ENCODE measurements around the gene A4GALT. TPM values are rescaled to one million over a fixed set of nuclear protein-coding genes. Genes with fewer than 3 reads are reported as not detected.

Gene A4GALT
- total RNA-seq, 1 experiment from 2014 or later = 22.1 TPM

DNA sequence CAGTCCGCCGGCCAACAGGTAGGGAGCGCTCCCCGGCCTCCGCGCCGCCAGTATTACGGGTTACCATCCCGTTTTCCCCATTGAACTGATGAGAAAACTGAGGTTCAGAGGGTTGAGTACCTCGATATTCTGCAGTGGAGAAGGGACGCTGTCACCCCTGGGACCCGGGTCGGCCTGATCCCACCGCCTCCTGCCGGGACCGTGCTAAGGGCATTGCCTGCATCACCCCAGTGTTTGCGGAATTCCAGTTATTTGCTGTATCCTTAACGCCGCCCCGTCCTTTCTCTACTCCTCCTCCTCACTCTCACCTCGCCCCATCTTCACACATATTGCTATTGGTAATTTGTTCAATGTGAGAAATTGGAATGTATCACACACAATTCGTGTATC lies 370 bp upstream of the A4GALT start (continued):
- TF ChIP-seq, protein P1, sequence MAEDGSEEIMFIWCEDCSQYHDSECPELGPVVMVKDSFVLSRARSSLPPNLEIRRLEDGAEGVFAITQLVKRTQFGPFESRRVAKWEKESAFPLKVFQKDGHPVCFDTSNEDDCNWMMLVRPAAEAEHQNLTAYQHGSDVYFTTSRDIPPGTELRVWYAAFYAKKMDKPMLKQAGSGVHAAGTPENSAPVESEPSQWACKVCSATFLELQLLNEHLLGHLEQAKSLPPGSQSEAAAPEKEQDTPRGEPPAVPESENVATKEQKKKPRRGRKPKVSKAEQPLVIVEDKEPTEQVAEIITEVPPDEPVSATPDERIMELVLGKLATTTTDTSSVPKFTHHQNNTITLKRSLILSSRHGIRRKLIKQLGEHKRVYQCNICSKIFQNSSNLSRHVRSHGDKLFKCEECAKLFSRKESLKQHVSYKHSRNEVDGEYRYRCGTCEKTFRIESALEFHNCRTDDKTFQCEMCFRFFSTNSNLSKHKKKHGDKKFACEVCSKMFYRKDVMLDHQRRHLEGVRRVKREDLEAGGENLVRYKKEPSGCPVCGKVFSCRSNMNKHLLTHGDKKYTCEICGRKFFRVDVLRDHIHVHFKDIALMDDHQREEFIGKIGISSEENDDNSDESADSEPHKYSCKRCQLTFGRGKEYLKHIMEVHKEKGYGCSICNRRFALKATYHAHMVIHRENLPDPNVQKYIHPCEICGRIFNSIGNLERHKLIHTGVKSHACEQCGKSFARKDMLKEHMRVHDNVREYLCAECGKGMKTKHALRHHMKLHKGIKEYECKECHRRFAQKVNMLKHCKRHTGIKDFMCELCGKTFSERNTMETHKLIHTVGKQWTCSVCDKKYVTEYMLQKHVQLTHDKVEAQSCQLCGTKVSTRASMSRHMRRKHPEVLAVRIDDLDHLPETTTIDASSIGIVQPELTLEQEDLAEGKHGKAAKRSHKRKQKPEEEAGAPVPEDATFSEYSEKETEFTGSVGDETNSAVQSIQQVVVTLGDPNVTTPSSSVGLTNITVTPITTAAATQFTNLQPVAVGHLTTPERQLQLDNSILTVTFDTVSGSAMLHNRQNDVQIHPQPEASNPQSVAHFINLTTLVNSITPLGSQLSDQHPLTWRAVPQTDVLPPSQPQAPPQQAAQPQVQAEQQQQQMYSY (CRISPR knock-in tag; IDR thresholded peaks at IDR 0.05) = no peak
- no peak for TF ChIP-seq KAT7 (CRISPR knock-in tag; IDR thresholded peaks at IDR 0.05; ENCODE audit: borderline replicate concordance)
- TF ChIP-seq, protein P2, sequence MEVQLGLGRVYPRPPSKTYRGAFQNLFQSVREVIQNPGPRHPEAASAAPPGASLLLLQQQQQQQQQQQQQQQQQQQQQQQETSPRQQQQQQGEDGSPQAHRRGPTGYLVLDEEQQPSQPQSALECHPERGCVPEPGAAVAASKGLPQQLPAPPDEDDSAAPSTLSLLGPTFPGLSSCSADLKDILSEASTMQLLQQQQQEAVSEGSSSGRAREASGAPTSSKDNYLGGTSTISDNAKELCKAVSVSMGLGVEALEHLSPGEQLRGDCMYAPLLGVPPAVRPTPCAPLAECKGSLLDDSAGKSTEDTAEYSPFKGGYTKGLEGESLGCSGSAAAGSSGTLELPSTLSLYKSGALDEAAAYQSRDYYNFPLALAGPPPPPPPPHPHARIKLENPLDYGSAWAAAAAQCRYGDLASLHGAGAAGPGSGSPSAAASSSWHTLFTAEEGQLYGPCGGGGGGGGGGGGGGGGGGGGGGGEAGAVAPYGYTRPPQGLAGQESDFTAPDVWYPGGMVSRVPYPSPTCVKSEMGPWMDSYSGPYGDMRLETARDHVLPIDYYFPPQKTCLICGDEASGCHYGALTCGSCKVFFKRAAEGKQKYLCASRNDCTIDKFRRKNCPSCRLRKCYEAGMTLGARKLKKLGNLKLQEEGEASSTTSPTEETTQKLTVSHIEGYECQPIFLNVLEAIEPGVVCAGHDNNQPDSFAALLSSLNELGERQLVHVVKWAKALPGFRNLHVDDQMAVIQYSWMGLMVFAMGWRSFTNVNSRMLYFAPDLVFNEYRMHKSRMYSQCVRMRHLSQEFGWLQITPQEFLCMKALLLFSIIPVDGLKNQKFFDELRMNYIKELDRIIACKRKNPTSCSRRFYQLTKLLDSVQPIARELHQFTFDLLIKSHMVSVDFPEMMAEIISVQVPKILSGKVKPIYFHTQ (CRISPR knock-in tag; IDR thresholded peaks at IDR 0.05) = no peak
- TF ChIP-seq ZNF671 (CRISPR knock-in tag; IDR thresholded peaks at IDR 0.05) = no peak
- TF ChIP-seq ZNF138 (CRISPR knock-in tag; conservative IDR thresholded peaks at IDR 0.05) = no peak

- peak; percentile 40 for ATAC-seq
- H3K4me1 Mint-ChIP-seq = peaks cover 43% of the 10 kb centered on the region
- peak; percentile 50 for DNase-seq (ENCODE audit: low spot score)
- no peak overlapping the region for H3K27ac Mint-ChIP-seq
- peak overlapping the region; percentile 70 for H3K4me3 Mint-ChIP-seq
- H3K36me3 Mint-ChIP-seq = no peaks in the 10 kb centered on the region
- no peaks in the 10 kb centered on the region for H3K9me3 Mint-ChIP-seq
- CTCF ChIA-PET = interaction anchor here (0.7 to 2.2 kb wide), 3 partner anchors 87 to 508 kb away, joined by 3 to 5 read pairs (median 3); no protein-coding TSS in a partner anchor
- peaks cover 50% of the 10 kb centered on the region for H3K27me3 Mint-ChIP-seq (ENCODE audit: low read depth)
- POLR2A ChIA-PET = no interaction called here
- TF ChIP-seq ZBTB21 (CRISPR knock-in tag; IDR thresholded peaks at IDR 0.05; ENCODE audit: borderline replicate concordance) (no peak), ATF3 (CRISPR knock-in tag; conservative IDR thresholded peaks at IDR 0.05) (no peak), JUN (CRISPR knock-in tag; IDR thresholded peaks at IDR 0.05) (no peak), MXD4 (CRISPR knock-in tag; IDR thresholded peaks at IDR 0.05; ENCODE audit: borderline replicate concordance) (no peak), PRRX2 (CRISPR knock-in tag; IDR thresholded peaks at IDR 0.05) (no peak), ZNF317 (CRISPR knock-in tag; IDR thresholded peaks at IDR 0.05; ENCODE audit: borderline replicate concordance, low read depth) (no peak), EMX1 (CRISPR knock-in tag; IDR thresholded peaks at IDR 0.05) (no peak), CBFB (CRISPR knock-in tag; IDR thresholded peaks at IDR 0.05; ENCODE audit: low read depth) (no peak), IRF2 (CRISPR knock-in tag; IDR thresholded peaks at IDR 0.05; ENCODE audit: borderline replicate concordance, low read depth) (no peak), E2F1 (CRISPR knock-in tag; IDR thresholded peaks at IDR 0.05) (no peak)
Observed at GRCh38 chr22:42719656-42720262, 911 bp downstream of the A4GALT start.

- peaks cover 47% of the 10 kb centered on the region for H3K4me1 Mint-ChIP-seq
- no peak for ATAC-seq
- H3K9me3 Mint-ChIP-seq = no peaks in the 10 kb centered on the region
- H3K27ac Mint-ChIP-seq = no peak overlapping the region
- H3K27me3 Mint-ChIP-seq (ENCODE audit: low read depth) = peaks cover 50% of the 10 kb centered on the region
- ChIA-PET POLR2A (interaction anchor here (0.6 kb wide), 1 partner anchor 16 kb away, joined by 7 read pairs; no protein-coding TSS in a partner anchor), CTCF (interaction anchor here (0.7 to 2.2 kb wide), 3 partner anchors 86 to 509 kb away, joined by 3 to 5 read pairs (median 3); no protein-coding TSS in a partner anchor)
- no peak for DNase-seq (ENCODE audit: low spot score)
- peak overlapping the region; percentile 70 for H3K4me3 Mint-ChIP-seq
- H3K36me3 Mint-ChIP-seq = no peaks in the 10 kb centered on the region
- TF ChIP-seq NR1H2 (CRISPR knock-in tag; IDR thresholded peaks at IDR 0.05) = no peak
- no peak for TF ChIP-seq KAT7 (CRISPR knock-in tag; IDR thresholded peaks at IDR 0.05; ENCODE audit: borderline replicate concordance)
- TF ChIP-seq ZNF317 (CRISPR knock-in tag; IDR thresholded peaks at IDR 0.05; ENCODE audit: borderline replicate concordance, low read depth) = no peak
- no peak for TF ChIP-seq RORB (CRISPR knock-in tag; IDR thresholded peaks at IDR 0.05)
- no peak for TF ChIP-seq ERG (CRISPR knock-in tag; IDR thresholded peaks at IDR 0.05)
- no peak for TF ChIP-seq E2F1 (CRISPR knock-in tag; IDR thresholded peaks at IDR 0.05)
Observed at GRCh38 chr22:42719133-42719532, 1.5 kb downstream of the A4GALT start.

Data from WTC11 (cell line).